GM12878 (cell line): ENCODE measurements around the gene RAB31. TPM values are rescaled to one million over a fixed set of nuclear protein-coding genes. Genes with fewer than 3 reads are reported as not detected.

ENCODE experiments used
- ATAC-seq: fragments of 200-7000 bp; cut with Tn5 transposase; 3 replicates; pipeline ENCODE4 v1.9.1; 2020; ENCODE audit warnings: mild to moderate bottlenecking, moderate library complexity
- BruUV-seq: library from RNA; stranded (reverse); fragments of 400-500 nt; replicated peaks from 2 replicates; lab custom pipeline; 2021; lab: Mats Ljungman, UMichigan
- CTCF ChIA-PET: fragments of 300-600 bp; sonication (Branson Sonifier 250); formaldehyde crosslinking; extraction: SDS; loops from one replicate; lab custom pipeline; 2021; ENCODE audit warnings: inconsistent platforms; lab: Yijun Ruan, JAX
- POLR2A ChIA-PET: fragments of 350-600 bp; formaldehyde crosslinking; extraction: SDS; loops from one replicate; lab custom pipeline; 2021; ENCODE audit warnings: inconsistent platforms; lab: Charles Lee
- RAD21 ChIA-PET: fragments of 300-600 bp; sonication (Branson Sonifier 250); formaldehyde crosslinking; loops from one replicate; lab custom pipeline; 2023; ENCODE audit warnings: antibody characterized with exemption; ENCODE audit not compliant: unreplicated experiment; lab: Charles Lee
- SMC1A ChIA-PET: fragments of 300-600 bp; sonication (Branson Sonifier 250); formaldehyde crosslinking; loops from one replicate; lab custom pipeline; 2023; ENCODE audit not compliant: unreplicated experiment, uncharacterized antibody; lab: Charles Lee
- DNase-seq: peaks from one replicate; pipeline ENCODE4 v3.0.0-alpha.2; 2011; ENCODE audit warnings: low read depth, low spot score
- FAIRE-seq: peaks from 3 replicates; lab custom pipeline; 2011; peaks lifted over from hg19 to GRCh38; lab: Jason Lieb, UNC
- H2AFZ ChIP-seq: 2 replicates; pipeline ENCODE4 v1.6.0; 2011; ENCODE audit warnings: low read depth, low read length, control low read depth; ENCODE audit not compliant: control insufficient read depth
- H3K27ac ChIP-seq: 2 replicates; pipeline ENCODE4 v1.5.1; 2011; ENCODE audit warnings: control low read depth; ENCODE audit not compliant: control insufficient read depth, insufficient read depth
- H3K27me3 ChIP-seq, 2 experiments: replicated peaks in 1 of 2; 2 replicates each; pipeline versions ENCODE4 v1.6.0 to v1.6.1; 2011; ENCODE audit warnings: low read length in 1 of 2; ENCODE audit not compliant: control insufficient read depth in 2 of 2, insufficient read depth in 2 of 2
- H3K36me3 ChIP-seq, 2 experiments: 2 replicates each; pipeline ENCODE4 v1.5.1; 2011; ENCODE audit warnings: low read length in 1 of 2; ENCODE audit not compliant: control insufficient read depth in 2 of 2, insufficient read depth in 2 of 2
- H3K4me1 ChIP-seq: 2 replicates; pipeline ENCODE4 v1.6.1; 2011; ENCODE audit warnings: mild to moderate bottlenecking, low read length, moderate library complexity, mixed read lengths; ENCODE audit not compliant: control insufficient read depth, insufficient read depth
- H3K4me2 ChIP-seq: 2 replicates; pipeline ENCODE4 v1.6.0; 2011; ENCODE audit warnings: control low read depth; ENCODE audit not compliant: control insufficient read depth, insufficient read depth
- H3K4me3 ChIP-seq: fragments of 200-600 bp; sonication (generic); 2 replicates; pipeline ENCODE4 v1.5.1; 2016
- H3K79me2 ChIP-seq: 2 replicates; pipeline ENCODE4 v1.6.0; 2011; ENCODE audit warnings: low read length; ENCODE audit not compliant: control insufficient read depth, insufficient read depth
- H3K9ac ChIP-seq: 2 replicates; pipeline ENCODE4 v1.8.0; 2011; ENCODE audit warnings: low read length, control low read depth, mixed read lengths; ENCODE audit not compliant: control insufficient read depth, insufficient read depth
- H3K9me3 ChIP-seq: replicated peaks from 3 replicates; pipeline ENCODE4 v1.5.1; 2011; ENCODE audit warnings: mild to moderate bottlenecking, low read length; ENCODE audit not compliant: control insufficient read depth, insufficient read depth
- H4K20me1 ChIP-seq: 2 replicates; pipeline ENCODE4 v1.6.0; 2011; ENCODE audit not compliant: control insufficient read depth, insufficient read depth
- CBX3 ChIP-seq: fragments of 200-600 bp; sonication (generic); IDR thresholded peaks from 2 replicates; pipeline ENCODE4 v1.6.1; 2016; ENCODE audit warnings: low read depth, borderline replicate concordance
- HDAC6 ChIP-seq: fragments of 200-600 bp; sonication (generic); IDR thresholded peaks from one replicate; pipeline ENCODE4 v1.8.0; 2017; ENCODE audit warnings: antibody characterized with exemption; ENCODE audit not compliant: unreplicated experiment
- ZNF24 ChIP-seq: fragments of 450-650 bp; IDR thresholded peaks from 2 replicates; pipeline ENCODE4 v1.6.1; 2017; ENCODE audit warnings: antibody characterized with exemption, mild to moderate bottlenecking
- ZNF384 ChIP-seq: IDR thresholded peaks from 2 replicates; pipeline ENCODE4 v1.6.1; 2012; ENCODE audit warnings: low read depth, mild to moderate bottlenecking, low read length, improper control_type of control experiment, borderline replicate concordance
- WGBS: methylation state at CpG from one replicate; pipeline ENCODE4 v1.1.6; 2016; ENCODE audit warnings: low lambda C conversion rate; ENCODE audit not compliant: insufficient replicate concordance, insufficient coverage; ENCODE audit errors: missing lambda C conversion rate; 5-methylcytosine and 5-hydroxymethylcytosine counted together
- in situ Hi-C: fragments of 300-500 bp; cut with MboI; formaldehyde crosslinking; loops from 9 replicates; pipeline ENCODE4 v1.14.3; 2018; ENCODE audit warnings: mixed read lengths
- intact Hi-C: fragments of 100-400 bp; cut with micrococcal nuclease; formaldehyde crosslinking; loops from one replicate; pipeline ENCODE4 v1.14.2; 2022; ENCODE audit not compliant: unreplicated experiment
- polyA plus RNA-seq, 11 experiments: library from polyadenylated mRNA; depleted of rRNA in 4 of 11; unstranded in 6 of 11; stranded (reverse) in 5 of 11; fragments of >200 nt; fragmentation: Nextera tagmentation in 4 of 11; fragmentation: Illumina TruSeq in 1 of 11; extraction: Ambion mirVana in 4 of 11; extraction: Trizol in 1 of 11; gene quantifications; 1 replicate in 1 of 11; 2 replicates in 10 of 11; pipeline versions ENCODE4 v1.2.1 to v1.2.3, GENCODE V29; 2011 to 2016; ENCODE audit warnings: inconsistent platforms in 2 of 11, missing spikeins in 2 of 11, low read depth in 1 of 11
- total RNA-seq, 4 experiments: library from RNA; depleted of rRNA in 3 of 4; stranded (reverse); fragments of >200 nt in 3 of 4; fragmentation: Illumina TruSeq in 1 of 4; extraction: Trizol in 1 of 4; gene quantifications; 2 replicates each; pipeline versions ENCODE4 v1.2.1 to v1.2.3, GENCODE V29; 2013 to 2021
- TF ChIP-seq, protein P1 (sequence below): IDR thresholded peaks from 2 replicates; pipeline ENCODE4 v1.6.1; 2011; ENCODE audit warnings: mild to moderate bottlenecking, low read depth, low read length, moderate library complexity; ENCODE audit not compliant: insufficient replicate concordance
- TF ChIP-seq, protein P2 (sequence below): IDR thresholded peaks from 2 replicates; pipeline ENCODE4 v1.6.1; 2012; ENCODE audit warnings: low read length, inconsistent platforms

The RAB31 gene
- total and polyA plus RNA-seq, 10 of the 15 experiments (the other 5 are each of a cell fraction or from before 2014, with no cell fraction given): 0.80 to 23.3 (median 12.2) TPM

DNA sequence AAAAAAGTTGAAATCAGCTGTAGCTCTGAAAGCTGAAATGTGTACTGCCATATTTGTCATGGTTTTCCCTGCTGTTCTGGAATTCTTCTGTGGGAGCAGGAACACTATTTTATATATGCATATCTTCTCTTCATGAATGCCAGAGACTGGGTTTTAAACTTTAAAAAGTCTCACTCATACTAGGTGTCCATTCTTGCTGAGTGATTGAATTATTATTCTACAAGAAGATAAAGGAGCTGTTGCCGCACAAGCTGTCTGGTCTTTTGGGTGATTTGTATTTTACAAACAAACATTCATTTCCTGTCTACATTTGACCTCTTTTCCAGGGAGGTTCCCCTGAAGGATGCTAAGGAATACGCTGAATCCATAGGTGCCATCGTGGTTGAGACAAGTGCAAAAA lies 137.2 kb downstream of the RAB31 start:
- 80% methylated on average over 3 of the region's 3 CpGs for WGBS
- Histone ChIP-seq H3K4me1 (no peaks in the 10 kb centered on the region), H3K9me3 (no peaks in the 10 kb centered on the region), H3K4me3 (no peak overlapping the region), H3K27ac (no peak overlapping the region), H2AFZ (no peak overlapping the region), H3K9ac (no peak overlapping the region), H3K27me3 (no peaks in the 10 kb centered on the region; a peak in 1 of 4 replicates), H4K20me1 (no peaks in the 10 kb centered on the region), H3K36me3 (no peaks in the 10 kb centered on the region), H3K4me2 (no peak overlapping the region), H3K79me2 (no peaks in the 10 kb centered on the region)
- CTCF ChIA-PET: no interaction called here
- in situ Hi-C loops (no loop called here), intact Hi-C loops (no loop called here)
- FAIRE-seq: no peak
- no TSS peak for BruUV-seq
- SMC1A ChIA-PET: no interaction called here
- DNase-seq: no peak
- POLR2A ChIA-PET: no interaction called here
- RAD21 ChIA-PET: no interaction called here
- ATAC-seq: no peak
- no peak for TF ChIP-seq ZNF384

- in situ Hi-C loops (no loop called here), intact Hi-C loops (no loop called here)
- ChIA-PET RAD21 (no interaction called here), CTCF (no interaction called here), SMC1A (interaction anchor here (0.9 kb wide), 1 partner anchor 92 kb away, joined by 3 read pairs; no protein-coding TSS in a partner anchor), POLR2A (no interaction called here)
- FAIRE-seq: no peak
- BruUV-seq: no TSS peak
- no peak for TF ChIP-seq ZNF24
- no peak for TF ChIP-seq CBX3
- TF ChIP-seq HDAC6: no peak
- TF ChIP-seq, protein P1, sequence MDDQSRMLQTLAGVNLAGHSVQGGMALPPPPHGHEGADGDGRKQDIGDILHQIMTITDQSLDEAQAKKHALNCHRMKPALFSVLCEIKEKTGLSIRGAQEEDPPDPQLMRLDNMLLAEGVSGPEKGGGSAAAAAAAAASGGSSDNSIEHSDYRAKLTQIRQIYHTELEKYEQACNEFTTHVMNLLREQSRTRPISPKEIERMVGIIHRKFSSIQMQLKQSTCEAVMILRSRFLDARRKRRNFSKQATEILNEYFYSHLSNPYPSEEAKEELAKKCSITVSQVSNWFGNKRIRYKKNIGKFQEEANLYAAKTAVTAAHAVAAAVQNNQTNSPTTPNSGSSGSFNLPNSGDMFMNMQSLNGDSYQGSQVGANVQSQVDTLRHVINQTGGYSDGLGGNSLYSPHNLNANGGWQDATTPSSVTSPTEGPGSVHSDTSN: no peak
- TF ChIP-seq, protein P2, sequence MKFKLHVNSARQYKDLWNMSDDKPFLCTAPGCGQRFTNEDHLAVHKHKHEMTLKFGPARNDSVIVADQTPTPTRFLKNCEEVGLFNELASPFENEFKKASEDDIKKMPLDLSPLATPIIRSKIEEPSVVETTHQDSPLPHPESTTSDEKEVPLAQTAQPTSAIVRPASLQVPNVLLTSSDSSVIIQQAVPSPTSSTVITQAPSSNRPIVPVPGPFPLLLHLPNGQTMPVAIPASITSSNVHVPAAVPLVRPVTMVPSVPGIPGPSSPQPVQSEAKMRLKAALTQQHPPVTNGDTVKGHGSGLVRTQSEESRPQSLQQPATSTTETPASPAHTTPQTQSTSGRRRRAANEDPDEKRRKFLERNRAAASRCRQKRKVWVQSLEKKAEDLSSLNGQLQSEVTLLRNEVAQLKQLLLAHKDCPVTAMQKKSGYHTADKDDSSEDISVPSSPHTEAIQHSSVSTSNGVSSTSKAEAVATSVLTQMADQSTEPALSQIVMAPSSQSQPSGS: no peak
- no peaks in the 10 kb centered on the region for H3K36me3 ChIP-seq
- no peak overlapping the region for H3K4me3 ChIP-seq
- no peaks in the 10 kb centered on the region for H3K79me2 ChIP-seq
- H3K4me1 ChIP-seq: no peaks in the 10 kb centered on the region
- no peak for ATAC-seq
- H3K9me3 ChIP-seq: no peaks in the 10 kb centered on the region
- no peak overlapping the region for H3K4me2 ChIP-seq
- H3K27ac ChIP-seq: no peak overlapping the region
- H4K20me1 ChIP-seq: no peaks in the 10 kb centered on the region
- 83% methylated on average over 10 of the region's 10 CpGs for WGBS
- no peak overlapping the region for H2AFZ ChIP-seq
- H3K27me3 ChIP-seq: no peaks in the 10 kb centered on the region
- no peak for DNase-seq
- H3K9ac ChIP-seq: no peak overlapping the region
Observed at GRCh38 chr18:9846162-9846925, 138.2 kb downstream of the RAB31 start.
